MV-4-11 (cell line): ENCODE results near the gene MC1R.
A peak's percentile ranks its signal among the peaks of the same experiment; 100 is the strongest.

Source experiments
- DNase-seq: peaks from one replicate; lab custom pipeline; 2025; lab: John Stamatoyannopoulos, UW

Gene MC1R

GRCh38 chr16:89895482-89896250 is 23.0 kb upstream of the MC1R start:
- DNase-seq = no peak

- DNase-seq = no peak
Observed at GRCh38 chr16:89897204-89897603, 21.5 kb upstream of the MC1R start.

GRCh38 chr16:89898201-89898967 is 20.3 kb upstream of the MC1R start:
- DNase-seq = no peak

- no peak for DNase-seq
Observed at GRCh38 chr16:89899879-89900481, 18.7 kb upstream of the MC1R start.

- no peak for DNase-seq
Observed at GRCh38 chr16:89900885-89901284, 17.8 kb upstream of the MC1R start.

GRCh38 chr16:89902980-89903379 is 15.7 kb upstream of the MC1R start:
- DNase-seq = no peak

- no peak for DNase-seq
Observed at GRCh38 chr16:89903908-89904515, 14.7 kb upstream of the MC1R start.

- no peak for DNase-seq
Observed at GRCh38 chr16:89904606-89905510, 13.8 kb upstream of the MC1R start.

GRCh38 chr16:89905511-89906139 is 13.0 kb upstream of the MC1R start:
- DNase-seq = no peak

- no peak for DNase-seq
Observed at GRCh38 chr16:89906140-89907025, 12.3 kb upstream of the MC1R start.

- no peak for DNase-seq
Observed at GRCh38 chr16:89907055-89907814, 11.4 kb upstream of the MC1R start.

- DNase-seq = no peak
Observed at GRCh38 chr16:89908236-89908635, 10.4 kb upstream of the MC1R start.

- DNase-seq = peak; percentile 32
Observed at GRCh38 chr16:89909777-89910716, 8.6 kb upstream of the MC1R start.

- no peak for DNase-seq
Observed at GRCh38 chr16:89910717-89911354, 7.8 kb upstream of the MC1R start.

- DNase-seq = no peak
Observed at GRCh38 chr16:89911375-89911774, 7.3 kb upstream of the MC1R start.

- no peak for DNase-seq
Observed at GRCh38 chr16:89912143-89912542, 6.5 kb upstream of the MC1R start.

GRCh38 chr16:89912627-89913026 is 6.0 kb upstream of the MC1R start:
- DNase-seq = no peak
